Stimulated activated effector memory CD8-positive, alpha-beta T cell treated with anti-CD3 and anti-CD28 coated beads, Interleukin-12 subunit alpha, Interleukin-12 subunit beta, amount 100 ng/mL, for 72 hours (primary cell): ENCODE results near the gene MEGF9.
"Not testable (repeated sequence)": the region's sequence is repeated elsewhere in the genome, so short reads cannot be mapped to it uniquely, and the experiment has no call there.

Experiments used
- ATAC-seq: fragments of 150-1000 bp; cut with Tn5 transposase; 2 replicates; pipeline ENCODE4 v1.10.0; 2021
- DNase-seq, 2 donors: peaks; one replicate each; pipeline ENCODE4 v3.0.0; 2021 to 2022; ENCODE audit warnings: low spot score in 2 of 2
- H3K27ac Mint-ChIP-seq: one replicate; pipeline ENCODE4 v1.8.0; 2022; ENCODE audit warnings: mild to moderate bottlenecking, mixed read lengths
- H3K36me3 Mint-ChIP-seq: one replicate; pipeline ENCODE4 v1.8.0; 2022; ENCODE audit warnings: mild to moderate bottlenecking, mixed read lengths
- H3K4me1 Mint-ChIP-seq: one replicate; pipeline ENCODE4 v1.8.0; 2022; ENCODE audit warnings: mixed read lengths
- H3K4me3 Mint-ChIP-seq: one replicate; pipeline ENCODE4 v1.8.0; 2022; ENCODE audit warnings: mild to moderate bottlenecking, mixed read lengths
- H3K9me3 Mint-ChIP-seq: one replicate; pipeline ENCODE4 v1.8.0; 2022; ENCODE audit warnings: mixed read lengths

The MEGF9 gene

DNA sequence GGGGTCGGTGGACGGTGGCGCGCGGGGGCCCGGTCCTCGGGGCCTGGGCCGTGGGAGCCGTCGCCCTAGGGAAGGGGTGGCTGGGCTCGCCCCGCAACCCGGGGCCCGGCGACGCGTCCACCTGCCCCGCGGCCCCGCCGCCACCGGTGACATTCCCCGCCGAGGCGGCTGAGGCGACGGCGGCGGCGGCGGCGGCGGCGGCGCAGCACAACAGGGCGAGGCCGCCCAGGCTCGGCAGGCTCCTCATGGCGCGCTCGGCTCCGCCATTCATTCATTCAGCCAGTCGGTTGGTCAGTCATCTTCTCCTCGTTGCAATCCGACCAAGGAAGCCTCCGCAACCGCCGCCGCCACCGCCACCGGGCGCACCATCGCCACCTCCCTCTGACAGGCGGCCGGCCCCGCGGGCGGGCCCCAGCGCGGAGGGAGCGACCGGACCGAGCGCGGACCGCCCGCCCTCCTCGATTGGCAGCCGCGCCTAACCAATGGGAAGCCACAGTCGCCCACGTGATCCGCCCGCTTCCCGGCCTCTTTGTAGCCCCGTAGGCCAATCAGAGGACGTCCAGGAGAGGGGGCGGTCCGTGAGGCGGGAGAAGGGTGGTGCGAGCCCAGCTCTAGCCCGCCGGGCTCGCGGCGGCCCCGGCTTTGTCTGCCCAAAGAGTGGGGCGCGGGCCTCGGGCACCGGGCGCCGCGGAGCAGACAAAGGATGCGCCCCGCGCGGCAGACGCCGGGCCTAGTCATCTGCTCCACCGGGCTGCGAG lies at the start of gene MEGF9:
TSS of gene MEGF9 (minus strand) at position 383 of the 758 bp plus-strand sequence. CDS start at position 271, 112 bp downstream.
- peak within 1 kb of the TSS; percentile 92 for H3K4me3 Mint-ChIP-seq
- DNase-seq (peak; percentile 92 to 99), ATAC-seq (peak; percentile 98)
- no peaks in the 10 kb centered on the region for H3K9me3 Mint-ChIP-seq
- H3K36me3 Mint-ChIP-seq = peaks cover 7% of the 10 kb centered on the region
- H3K27ac Mint-ChIP-seq = peak within 1 kb of the TSS; percentile 88
- H3K4me1 Mint-ChIP-seq = peaks cover 25% of the 10 kb centered on the region

DNA sequence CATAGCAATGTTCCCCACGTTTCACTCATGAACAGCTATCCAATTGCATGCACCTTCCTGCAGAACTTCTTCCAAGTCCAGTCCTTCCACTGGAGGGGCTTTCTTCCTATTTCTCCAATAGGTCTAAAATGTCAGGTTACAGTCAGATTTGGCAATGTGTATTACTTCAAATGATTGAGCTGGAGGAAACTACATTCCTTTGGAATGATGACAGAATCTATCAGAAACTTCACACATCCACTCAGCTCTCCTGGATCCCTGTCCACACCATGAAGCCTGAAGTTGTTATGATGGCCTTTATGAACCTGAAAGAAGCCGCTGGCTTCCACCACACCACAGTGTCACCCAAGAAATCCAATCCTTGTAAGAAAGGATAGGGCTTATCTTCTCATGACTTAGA lies 46.7 kb upstream of the MEGF9 start:
- no peaks in the 10 kb centered on the region for H3K4me1 Mint-ChIP-seq
- no peak overlapping the region for H3K4me3 Mint-ChIP-seq
- DNase-seq (no peak), ATAC-seq (no peak)
- H3K9me3 Mint-ChIP-seq = no peaks in the 10 kb centered on the region
- no peak overlapping the region for H3K27ac Mint-ChIP-seq
- H3K36me3 Mint-ChIP-seq = peaks cover 85% of the 10 kb centered on the region

DNA sequence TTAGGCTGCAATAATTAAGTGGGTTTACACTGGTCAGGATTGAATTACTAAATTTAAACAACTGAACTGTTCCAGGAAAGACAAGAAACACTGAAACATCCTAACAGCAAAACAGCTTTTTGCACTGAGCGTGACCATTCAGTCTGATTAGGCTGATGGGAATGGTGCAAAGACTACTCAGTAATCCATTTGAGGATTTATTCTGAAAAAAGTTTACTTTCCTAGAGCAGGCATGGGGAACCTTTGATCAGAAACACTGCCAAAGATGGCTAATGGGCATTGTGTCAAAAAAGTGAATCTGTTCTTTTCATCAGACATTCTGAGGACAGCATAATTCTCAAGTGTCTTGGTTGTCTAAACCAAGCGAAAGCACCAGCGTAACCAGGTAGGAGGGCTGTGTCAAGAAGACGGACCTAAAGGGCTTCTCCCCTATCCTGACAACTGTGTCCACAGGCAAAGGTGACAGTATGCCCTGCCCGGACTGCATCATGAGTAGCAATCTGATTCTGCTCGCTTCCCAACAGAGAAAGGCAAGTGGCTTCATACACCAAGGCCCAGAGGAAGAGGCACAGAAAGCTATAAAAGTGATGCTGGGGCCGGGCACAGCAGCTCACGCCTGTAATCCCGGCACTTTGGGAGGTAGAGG lies 45.6 kb upstream of the MEGF9 start:
- Mint-ChIP-seq H3K27ac (peak overlapping the region; percentile 39), H3K9me3 (no peaks in the 10 kb centered on the region), H3K4me3 (no peak overlapping the region), H3K36me3 (peaks cover 74% of the 10 kb centered on the region), H3K4me1 (no peaks in the 10 kb centered on the region)
- ATAC-seq (no peak), DNase-seq (no peak)

DNA sequence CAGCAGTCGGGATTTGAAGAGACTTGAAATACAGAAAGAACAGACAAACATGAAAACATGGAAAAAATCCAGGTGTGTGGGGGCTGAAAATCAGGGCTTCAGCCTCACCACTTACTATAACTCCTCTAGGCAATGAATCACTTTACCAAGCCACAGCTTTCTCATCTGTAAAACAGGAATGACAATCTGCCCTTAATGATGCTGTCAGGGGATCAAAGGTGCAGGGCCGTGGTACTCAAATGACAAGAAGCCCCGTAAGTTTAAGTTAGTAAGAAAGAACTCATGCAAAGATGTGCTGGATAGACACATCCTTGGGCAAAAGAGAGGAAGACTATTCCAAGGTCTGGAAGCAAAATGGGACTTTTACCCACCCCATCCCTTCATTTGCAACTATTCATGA lies 44.3 kb upstream of the MEGF9 start:
- peaks cover 60% of the 10 kb centered on the region for H3K36me3 Mint-ChIP-seq
- peak; percentile 58 for ATAC-seq
- H3K27ac Mint-ChIP-seq = peak overlapping the region; percentile 39

DNA sequence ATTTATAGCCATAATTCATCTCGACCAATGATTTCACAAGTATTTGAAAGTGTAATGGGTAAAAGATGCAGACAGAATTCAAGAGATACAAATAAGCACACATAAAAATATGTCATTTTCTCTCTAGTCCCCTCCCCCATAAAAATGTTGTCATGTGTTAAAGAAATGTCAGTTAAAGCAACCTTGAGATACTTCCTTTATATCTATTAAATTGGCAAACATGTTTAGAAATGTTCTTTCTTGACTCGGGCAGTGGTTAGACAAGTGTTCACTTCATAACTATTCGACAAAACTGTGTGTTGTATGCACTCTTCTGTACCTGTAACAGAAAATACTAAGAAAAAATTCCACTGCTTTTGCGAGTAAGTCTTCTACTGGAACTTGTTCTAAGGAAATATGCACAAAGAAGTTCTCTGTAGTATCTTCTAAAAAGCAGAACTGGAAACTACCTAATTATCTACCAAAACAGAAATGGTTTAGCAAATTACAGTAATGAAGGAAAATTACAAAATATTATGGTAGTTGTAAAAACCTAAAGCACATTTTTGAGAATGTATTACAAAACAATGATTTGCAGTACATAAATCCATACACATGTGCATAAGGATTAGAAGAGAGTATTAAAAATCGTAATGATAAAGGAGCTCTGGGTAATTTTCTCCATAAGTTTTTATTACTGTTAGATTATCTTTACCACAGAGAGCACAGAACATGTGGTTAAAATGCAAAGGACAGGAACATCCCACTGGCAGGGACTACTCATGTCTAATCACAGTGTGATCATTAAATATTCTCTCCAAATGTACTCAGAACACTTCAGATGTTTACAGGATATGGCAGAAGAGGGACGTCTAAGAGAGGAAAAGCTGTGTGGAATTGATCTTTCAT lies 43.0 kb upstream of the MEGF9 start:
- Mint-ChIP-seq H3K27ac (peak overlapping the region; percentile 18), H3K36me3 (peaks cover 48% of the 10 kb centered on the region), H3K9me3 (no peaks in the 10 kb centered on the region), H3K4me3 (no peak overlapping the region), H3K4me1 (no peaks in the 10 kb centered on the region)
- ATAC-seq = no peak
- no peak for DNase-seq

More for the DNA sequence above, 44.3 kb upstream of the MEGF9 start:
- Mint-ChIP-seq H3K4me3 (no peak overlapping the region), H3K4me1 (no peaks in the 10 kb centered on the region), H3K9me3 (no peaks in the 10 kb centered on the region)
- DNase-seq = no peak

DNA sequence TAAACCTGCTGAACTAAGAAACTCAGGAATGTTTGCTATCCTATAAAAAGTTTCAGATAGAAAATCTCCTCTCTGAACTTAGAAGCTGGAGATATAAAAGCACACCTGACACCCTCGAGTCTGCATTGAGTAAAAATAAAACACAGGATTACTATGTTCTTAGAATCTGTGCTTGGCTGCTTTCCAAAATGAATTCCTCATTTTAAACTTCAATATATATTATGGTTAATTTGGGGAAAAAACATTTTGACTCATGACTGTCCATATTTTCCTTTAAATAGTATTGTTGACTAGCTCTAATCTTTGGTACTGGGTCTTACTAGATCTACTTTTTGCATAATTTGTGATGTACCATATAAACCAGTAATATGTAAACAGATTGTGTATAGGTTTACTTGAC lies 42.3 kb upstream of the MEGF9 start:
- Mint-ChIP-seq H3K27ac (peak overlapping the region; percentile 18), H3K9me3 (no peaks in the 10 kb centered on the region), H3K4me3 (no peak overlapping the region), H3K36me3 (peaks cover 40% of the 10 kb centered on the region), H3K4me1 (no peaks in the 10 kb centered on the region)
- DNase-seq (no peak), ATAC-seq (no peak)

DNA sequence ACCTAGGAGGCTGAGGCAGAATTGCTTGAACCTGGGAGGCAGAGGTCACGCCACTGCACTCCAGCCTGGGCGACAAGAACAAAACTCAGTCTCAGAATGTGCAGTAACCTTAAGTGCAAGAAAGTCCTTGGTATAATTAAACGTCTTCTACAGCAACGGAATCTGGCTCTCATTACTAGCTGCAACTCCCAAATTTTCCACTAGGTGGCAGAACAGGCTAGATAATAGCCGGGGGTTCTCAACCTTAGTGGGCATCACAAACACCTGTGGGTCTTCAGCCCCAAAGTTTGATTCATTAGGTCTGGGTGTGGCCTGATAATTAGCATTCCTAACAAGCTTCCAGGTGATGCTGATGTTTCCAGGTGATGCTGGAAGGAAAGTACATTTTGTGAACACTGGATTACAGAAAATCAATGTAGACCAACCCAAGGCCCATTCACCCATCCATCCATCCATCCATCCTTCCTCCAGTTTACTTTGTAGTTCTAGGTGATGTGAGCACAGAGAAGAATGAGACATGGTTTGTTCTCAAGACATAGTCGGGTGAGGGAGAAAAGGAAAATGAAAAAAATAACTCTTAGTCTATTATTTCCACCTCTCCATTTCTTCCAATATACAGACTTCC lies 41.7 kb upstream of the MEGF9 start:
- ATAC-seq = peak; percentile 69
- H3K36me3 Mint-ChIP-seq = peaks cover 34% of the 10 kb centered on the region
- DNase-seq = peak; percentile 68 to 89
- H3K4me3 Mint-ChIP-seq = no peak overlapping the region
- H3K4me1 Mint-ChIP-seq = no peaks in the 10 kb centered on the region
- no peak overlapping the region for H3K27ac Mint-ChIP-seq
- H3K9me3 Mint-ChIP-seq = no peaks in the 10 kb centered on the region

DNA sequence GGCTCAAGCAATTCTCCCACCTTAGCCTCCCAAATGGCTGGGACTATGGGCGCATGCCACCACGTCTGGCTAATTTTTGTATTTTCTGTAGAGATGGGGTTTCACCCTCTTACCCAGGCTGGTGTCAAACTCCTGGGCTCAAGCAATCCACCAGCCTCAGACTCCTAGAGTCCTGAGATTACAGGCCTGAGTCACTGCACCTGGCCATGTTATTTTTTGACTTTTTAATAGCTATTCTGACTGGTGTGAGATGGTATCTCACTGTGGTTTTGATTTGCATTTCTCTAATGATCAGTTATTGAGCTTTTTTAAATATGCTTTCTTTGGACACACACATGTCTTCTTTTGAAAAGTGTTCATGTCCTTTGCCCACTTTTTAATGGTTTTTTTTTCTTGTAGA lies 40.8 kb upstream of the MEGF9 start:
- no peak for ATAC-seq
- H3K4me1 Mint-ChIP-seq = no peaks in the 10 kb centered on the region

DNA sequence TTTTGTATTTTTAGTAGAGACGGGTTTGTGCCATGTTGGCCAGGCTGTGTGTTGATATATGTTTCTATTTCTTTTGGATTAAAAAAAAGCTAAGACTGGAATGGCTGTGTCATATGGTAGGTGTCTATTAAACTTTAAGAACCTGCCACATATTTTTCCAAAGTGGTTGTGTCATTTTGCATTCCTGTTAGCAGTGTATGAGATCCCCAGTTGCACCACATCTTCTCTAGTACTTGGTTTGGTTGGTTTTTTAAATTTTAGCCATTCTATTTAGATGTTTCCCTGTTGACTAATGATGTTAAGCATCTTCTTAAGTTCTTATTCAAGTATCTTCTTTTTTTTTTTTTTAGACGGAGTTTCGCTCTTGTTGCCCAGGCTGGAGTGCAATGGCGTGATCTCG lies 36.2 kb upstream of the MEGF9 start:
- no peak overlapping the region for H3K4me3 Mint-ChIP-seq
- ATAC-seq = no peak

More for the DNA sequence above, 40.8 kb upstream of the MEGF9 start:
- Mint-ChIP-seq H3K9me3 (no peaks in the 10 kb centered on the region), H3K36me3 (peaks cover 25% of the 10 kb centered on the region), H3K27ac (no peak overlapping the region), H3K4me3 (no peak overlapping the region)
- no peak for DNase-seq

DNA sequence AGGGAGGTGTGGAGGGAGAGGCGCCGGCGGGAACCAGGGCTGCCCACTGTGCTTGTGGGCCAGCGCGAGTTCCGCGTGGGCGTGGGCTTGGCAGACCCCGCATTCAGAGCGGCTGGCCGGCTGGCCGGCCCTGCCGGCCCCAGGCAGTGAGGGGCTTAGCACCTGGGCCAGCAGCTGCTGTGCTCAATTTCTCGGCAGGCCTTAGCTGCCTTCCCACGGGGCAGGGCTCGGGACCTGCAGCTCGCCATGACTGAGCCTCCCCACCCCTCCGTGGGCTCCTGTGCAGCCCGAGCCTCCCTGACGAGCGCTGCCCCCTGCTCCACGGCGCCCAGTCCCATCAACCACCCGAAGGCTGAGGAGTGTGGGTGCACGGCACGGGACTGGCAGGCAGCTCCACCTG lies 32.1 kb upstream of the MEGF9 start:
- not testable (repeated sequence) for H3K36me3 Mint-ChIP-seq, H3K4me1 Mint-ChIP-seq, DNase-seq, H3K4me3 Mint-ChIP-seq, H3K27ac Mint-ChIP-seq, H3K9me3 Mint-ChIP-seq, ATAC-seq

More for the DNA sequence above, 36.2 kb upstream of the MEGF9 start:
- H3K27ac Mint-ChIP-seq = no peak overlapping the region
- no peak for DNase-seq
- no peaks in the 10 kb centered on the region for H3K4me1 Mint-ChIP-seq
- no peaks in the 10 kb centered on the region for H3K9me3 Mint-ChIP-seq
- no peaks in the 10 kb centered on the region for H3K36me3 Mint-ChIP-seq

DNA sequence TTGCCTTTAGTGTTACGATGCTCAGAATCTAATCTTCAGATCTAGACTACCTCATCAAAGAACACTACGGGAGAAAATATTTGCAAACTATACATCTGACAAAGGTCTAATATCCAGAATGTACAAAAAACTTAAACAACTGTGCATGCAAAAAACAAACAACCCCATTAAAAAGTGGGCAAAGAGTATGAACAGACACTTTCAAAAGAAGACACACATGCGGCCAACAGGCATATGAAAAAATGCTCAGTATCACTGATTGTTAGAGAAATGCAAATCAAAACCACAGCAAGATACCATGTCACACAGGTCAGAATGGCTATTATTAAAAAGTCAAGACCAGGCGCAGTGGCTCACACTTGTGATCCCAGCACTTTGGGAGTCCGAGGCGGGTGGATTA lies 31.0 kb upstream of the MEGF9 start:
- no peak for DNase-seq
- no peak overlapping the region for H3K4me3 Mint-ChIP-seq
- ATAC-seq = no peak
- no peaks in the 10 kb centered on the region for H3K9me3 Mint-ChIP-seq
- no peaks in the 10 kb centered on the region for H3K36me3 Mint-ChIP-seq
- no peaks in the 10 kb centered on the region for H3K4me1 Mint-ChIP-seq
- no peak overlapping the region for H3K27ac Mint-ChIP-seq

DNA sequence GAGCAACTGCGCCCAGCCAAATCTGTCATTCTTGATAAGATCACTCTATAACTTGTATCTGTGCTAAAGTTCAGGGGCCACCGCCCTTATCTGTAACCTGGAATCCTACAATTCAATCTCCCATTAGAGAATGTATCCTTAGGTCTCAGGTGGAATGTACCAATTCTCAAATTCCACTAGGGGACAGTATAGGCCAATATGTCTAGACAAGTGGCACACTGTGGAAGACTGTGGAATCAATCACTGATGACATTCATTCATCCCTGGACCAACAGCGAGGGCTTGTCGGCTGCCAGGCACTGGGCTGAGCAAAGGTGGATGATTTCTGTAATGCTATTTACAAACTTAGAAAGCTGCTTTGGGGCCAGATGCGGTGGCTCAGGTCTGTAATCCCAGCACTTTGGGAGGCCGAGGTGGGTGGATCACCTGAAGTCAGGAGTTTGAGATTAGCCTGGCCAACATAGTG lies 28.7 kb upstream of the MEGF9 start:
- H3K9me3 Mint-ChIP-seq = no peaks in the 10 kb centered on the region
- no peaks in the 10 kb centered on the region for H3K36me3 Mint-ChIP-seq
- no peak overlapping the region for H3K27ac Mint-ChIP-seq
- ATAC-seq (peak; percentile 76), DNase-seq (no peak)
- H3K4me1 Mint-ChIP-seq = no peaks in the 10 kb centered on the region
- no peak overlapping the region for H3K4me3 Mint-ChIP-seq

DNA sequence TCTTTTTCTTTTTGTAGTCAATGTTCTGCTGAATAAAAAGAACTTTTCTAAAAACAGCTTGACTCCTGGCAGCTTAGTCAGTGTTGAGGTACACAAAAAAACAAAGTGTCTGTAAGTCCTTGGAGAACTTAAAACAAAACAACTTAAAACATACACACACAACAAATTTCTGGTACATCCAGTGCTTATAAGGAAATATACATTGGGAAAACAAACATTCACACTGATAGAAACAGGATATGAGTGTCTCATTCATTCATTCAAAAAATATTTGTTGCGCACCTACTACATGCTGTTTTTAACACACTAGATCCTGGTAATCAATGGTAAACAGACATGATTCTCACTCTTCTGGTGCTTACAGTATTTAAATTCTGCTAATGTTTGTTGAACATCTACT lies 27.4 kb upstream of the MEGF9 start:
- no peak for DNase-seq
- no peaks in the 10 kb centered on the region for H3K36me3 Mint-ChIP-seq
- no peak overlapping the region for H3K4me3 Mint-ChIP-seq
- ATAC-seq = no peak
- H3K4me1 Mint-ChIP-seq = no peaks in the 10 kb centered on the region
- H3K9me3 Mint-ChIP-seq = no peaks in the 10 kb centered on the region
- H3K27ac Mint-ChIP-seq = no peak overlapping the region

DNA sequence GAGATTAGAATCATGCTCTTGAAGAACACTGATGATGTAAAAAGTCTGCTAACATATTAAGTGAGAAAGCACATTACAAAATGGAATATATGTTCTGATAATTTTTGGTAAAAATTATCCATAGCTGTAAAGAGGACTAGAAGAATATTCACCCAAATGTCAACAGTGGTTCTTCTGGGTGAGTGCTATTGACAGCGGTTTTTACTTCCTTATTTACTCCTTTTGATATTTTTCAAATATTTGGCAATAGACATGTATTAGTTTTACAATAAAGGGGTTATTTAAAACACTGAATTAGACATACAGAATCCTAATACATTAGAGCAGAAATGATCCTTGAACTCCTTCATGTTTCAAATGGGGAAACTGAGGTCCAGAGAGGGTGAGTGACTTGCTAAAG lies 26.9 kb upstream of the MEGF9 start:
- Mint-ChIP-seq H3K36me3 (no peaks in the 10 kb centered on the region), H3K27ac (no peak overlapping the region), H3K9me3 (no peaks in the 10 kb centered on the region), H3K4me3 (no peak overlapping the region), H3K4me1 (no peaks in the 10 kb centered on the region)
- no peak for DNase-seq
- ATAC-seq = no peak

DNA sequence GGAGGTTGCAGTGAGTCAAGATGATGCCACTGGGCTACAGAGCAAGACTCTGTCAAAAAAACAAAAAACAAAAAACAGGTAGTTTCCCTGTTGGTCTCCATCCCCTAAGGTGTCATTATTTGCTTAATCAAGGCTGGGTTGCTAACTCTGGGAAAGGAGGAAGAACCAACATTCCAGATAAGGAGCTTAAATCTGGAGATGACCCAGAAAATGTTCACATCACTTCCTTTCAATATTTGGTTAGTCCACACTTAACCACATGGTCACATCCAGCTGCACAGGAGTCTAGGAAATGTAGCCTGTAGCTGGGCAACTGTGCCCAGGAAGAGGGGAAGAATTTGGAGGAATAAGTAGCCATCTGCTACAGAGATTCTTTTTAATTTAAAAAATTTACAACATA lies 25.9 kb upstream of the MEGF9 start:
- H3K4me3 Mint-ChIP-seq = no peak overlapping the region
- H3K9me3 Mint-ChIP-seq = no peaks in the 10 kb centered on the region
- H3K27ac Mint-ChIP-seq = no peak overlapping the region
- ATAC-seq = no peak
- DNase-seq = no peak
- no peaks in the 10 kb centered on the region for H3K36me3 Mint-ChIP-seq
- no peaks in the 10 kb centered on the region for H3K4me1 Mint-ChIP-seq
